PC-3 (cell line): Measurements from ENCODE around the gene FMNL1. TPM values are rescaled to one million over a fixed set of nuclear protein-coding genes. Genes with fewer than 3 reads are reported as not detected.

ENCODE experiments used
- ATAC-seq: fragments of 200-7000 bp; cut with Tn5 transposase; 2 replicates; pipeline ENCODE4 v1.9.1; 2020; ENCODE audit warnings: mild to moderate bottlenecking, moderate library complexity
- BruUV-seq: library from RNA; stranded (reverse); fragments of 400-500 nt; replicated peaks from 2 replicates; lab custom pipeline; 2021; lab: Mats Ljungman, UMichigan
- CTCF ChIA-PET: fragments of 300-600 bp; sonication (Branson Sonifier 250); formaldehyde crosslinking; loops from one replicate; lab custom pipeline; 2022; ENCODE audit warnings: antibody characterized with exemption; lab: Charles Lee
- POLR2A ChIA-PET: fragments of 300-600 bp; sonication (Branson Sonifier 250); formaldehyde crosslinking; loops from one replicate; lab custom pipeline; 2022; ENCODE audit warnings: antibody characterized with exemption; ENCODE audit not compliant: unreplicated experiment; lab: Charles Lee
- DNase-seq: peaks from one replicate; pipeline ENCODE4 v3.0.0-alpha.2; 2015
- H2AFZ ChIP-seq: fragments of 300-600 bp; sonication (generic); 2 replicates; pipeline ENCODE4 v1.6.0; 2016; ENCODE audit warnings: antibody characterized with exemption, low read length
- H3F3A ChIP-seq: fragments of 300-600 bp; sonication (generic); one replicate; pipeline ENCODE4 v1.6.0; 2017; ENCODE audit warnings: antibody characterized with exemption, low read length, control low read depth, mild to moderate bottlenecking; ENCODE audit not compliant: unreplicated experiment
- H3K27ac ChIP-seq: fragments of 300-600 bp; sonication (generic); 2 replicates; pipeline ENCODE4 v1.5.1; 2016; ENCODE audit warnings: mild to moderate bottlenecking, low read length
- H3K27me3 ChIP-seq: fragments of 300-600 bp; sonication (generic); 2 replicates; pipeline ENCODE4 v1.6.1; 2016; ENCODE audit warnings: low read length, mixed read lengths
- H3K36me3 ChIP-seq: fragments of 300-600 bp; sonication (generic); 2 replicates; pipeline ENCODE4 v1.6.1; 2016; ENCODE audit warnings: low read depth, mixed run types, low read length, mixed read lengths
- H3K4me1 ChIP-seq: fragments of 300-600 bp; sonication (generic); 2 replicates; pipeline ENCODE4 v1.5.1; 2016; ENCODE audit warnings: low read length; ENCODE audit not compliant: insufficient read depth
- H3K4me2 ChIP-seq: fragments of 300-600 bp; sonication (generic); 2 replicates; pipeline ENCODE4 v1.6.0; 2016; ENCODE audit warnings: low read length
- H3K4me3 ChIP-seq: fragments of 300-600 bp; sonication (generic); 2 replicates; pipeline ENCODE4 v1.5.1; 2016; ENCODE audit warnings: mild to moderate bottlenecking, low read length, mixed read lengths
- H3K79me2 ChIP-seq: fragments of 300-600 bp; sonication (generic); 2 replicates; pipeline ENCODE4 v1.6.1; 2017; ENCODE audit warnings: low read length, mixed read lengths
- H3K9ac ChIP-seq: fragments of 300-600 bp; sonication (generic); 2 replicates; pipeline ENCODE4 v1.6.0; 2016; ENCODE audit warnings: mild to moderate bottlenecking, low read length
- H3K9me2 ChIP-seq: fragments of 300-600 bp; sonication (generic); replicated peaks from 2 replicates; pipeline ENCODE4 v1.6.1; 2016; ENCODE audit warnings: mixed run types, low read length, mixed read lengths
- H3K9me3 ChIP-seq: fragments of 300-600 bp; sonication (generic); 2 replicates; pipeline ENCODE4 v1.6.1; 2016; ENCODE audit warnings: low read length, mixed read lengths
- H4K20me1 ChIP-seq: fragments of 300-600 bp; sonication (generic); 2 replicates; pipeline ENCODE4 v1.6.1; 2016; ENCODE audit warnings: low read length, mixed read lengths
- CTCF ChIP-seq: fragments of 300-600 bp; sonication (generic); conservative IDR thresholded peaks from 2 replicates; pipeline ENCODE4 v1.5.1; 2017; ENCODE audit warnings: antibody characterized with exemption, low read depth, mild to moderate bottlenecking, low read length
- EZH2 ChIP-seq: fragments of 300-600 bp; sonication (generic); IDR thresholded peaks from one replicate; pipeline ENCODE4 v1.6.1; 2017; ENCODE audit warnings: antibody characterized with exemption, mild to moderate bottlenecking, low read length; ENCODE audit not compliant: unreplicated experiment
- EZH2phosphoT487 ChIP-seq: fragments of 300-600 bp; sonication (generic); IDR thresholded peaks from 2 replicates; pipeline ENCODE4 v1.6.1; 2018; ENCODE audit warnings: mild to moderate bottlenecking, antibody characterized with exemption, low read length, borderline replicate concordance
- intact Hi-C: fragments of 100-400 bp; cut with micrococcal nuclease; formaldehyde crosslinking; loops from 2 replicates; pipeline ENCODE4 v1.9.0; 2023
- total RNA-seq: library from RNA; depleted of rRNA; stranded (reverse); fragments of >200 nt; gene quantifications from 2 replicates; pipeline ENCODE4 v1.2.3, GENCODE V29; 2014

FMNL1 gene
- total RNA-seq, 1 experiment from 2014 or later = 8.2 TPM

GRCh38 chr17:45261577-45262515 lies 40.2 kb downstream of the FMNL1 start, which contains the start of gene SPATA32:
Gene SPATA32 (minus strand): TSS chr17:45262094. CDS start chr17:45262016, 78 bp downstream.
- Histone ChIP-seq H2AFZ (peak within 1 kb of the TSS; percentile 51), H3K4me1 (peaks cover 26% of the 10 kb centered on the region), H3F3A (peaks cover 4% of the 10 kb centered on the region), H3K27me3 (no peaks in the 10 kb centered on the region), H3K4me2 (peak within 1 kb of the TSS; percentile 80), H3K79me2 (no peaks in the 10 kb centered on the region), H3K4me3 (peak within 1 kb of the TSS; percentile 59), H4K20me1 (no peaks in the 10 kb centered on the region), H3K27ac (no peak within 1 kb of the TSS), H3K9me3 (no peaks in the 10 kb centered on the region), H3K9me2 (no peaks in the 10 kb centered on the region), H3K9ac (peak within 1 kb of the TSS; percentile 36), H3K36me3 (peaks cover 26% of the 10 kb centered on the region; the same call in 1 of the 2 replicates)
- ChIA-PET CTCF (interaction anchor here (0.6 kb wide), 1 partner anchor 85 kb away, joined by 8 read pairs; no protein-coding TSS in a partner anchor), POLR2A (no interaction called here)
- DNase-seq (peak; percentile 62), ATAC-seq (peak; percentile 52)
- no TSS peak for BruUV-seq
- no peak for TF ChIP-seq EZH2
- TF ChIP-seq EZH2phosphoT487 = no peak
- no peak for TF ChIP-seq CTCF
- intact Hi-C loops = no loop called here

GRCh38 chr17:45262516-45263476 lies 41.1 kb downstream of the FMNL1 start:
- no peak for TF ChIP-seq EZH2
- TF ChIP-seq EZH2phosphoT487 = no peak
- peak; percentile 34; the same call in 1 of the 2 replicates for TF ChIP-seq CTCF
- Histone ChIP-seq H3K9me3 (no peaks in the 10 kb centered on the region), H2AFZ (no peak overlapping the region), H3K36me3 (peaks cover 33% of the 10 kb centered on the region; the same call in 1 of the 2 replicates), H3K27ac (no peak overlapping the region), H3K4me1 (peaks cover 26% of the 10 kb centered on the region), H3K27me3 (no peaks in the 10 kb centered on the region), H3K79me2 (no peaks in the 10 kb centered on the region), H3K4me2 (peak overlapping the region; percentile 80), H3K9ac (peak overlapping the region; percentile 36), H3F3A (peaks cover 4% of the 10 kb centered on the region), H3K4me3 (peak overlapping the region; percentile 59), H3K9me2 (no peaks in the 10 kb centered on the region), H4K20me1 (no peaks in the 10 kb centered on the region)
- CTCF ChIA-PET = interaction anchor here (0.6 to 1.0 kb wide), 3 partner anchors 9 to 127 kb away, joined by 3 read pairs; partner anchors contain the start of gene ACBD4
- no TSS peak for BruUV-seq
- intact Hi-C loops = no loop called here
- peak; percentile 75 for DNase-seq
- POLR2A ChIA-PET = no interaction called here
- peak; percentile 49 for ATAC-seq
